Lower leg skin (tissue), 3 donors: ENCODE results near the gene DPH6.

Source experiments
- CTCF ChIP-seq, 3 donors: fragments of 450-650 bp; IDR thresholded peaks; one replicate each; pipeline ENCODE4 v1.5.1; 2016; ENCODE audit warnings: antibody characterized with exemption in 3 of 3, mild to moderate bottlenecking in 3 of 3, moderate library complexity in 2 of 3
- POLR2A ChIP-seq, 2 donors: fragments of 450-650 bp; IDR thresholded peaks; one replicate each; pipeline ENCODE4 v1.6.1; 2016 to 2017; ENCODE audit warnings: antibody characterized with exemption in 2 of 2, mild to moderate bottlenecking in 1 of 2, moderate library complexity in 1 of 2

GRCh38 chr15:35540021-35540420 is 5.9 kb downstream of the DPH6 start:
- TF ChIP-seq CTCF (IDR thresholded peaks at IDR 0.05) = no peak
- no peak for TF ChIP-seq POLR2A (IDR thresholded peaks at IDR 0.05)
